IMR-90 (cell line): ENCODE data around the gene TYRO3. TPM values are rescaled to one million over a fixed set of nuclear protein-coding genes. Genes with fewer than 3 reads are reported as not detected.

ENCODE experiments used
- ATAC-seq: fragments of 200-7000 bp; cut with Tn5 transposase; 2 replicates; pipeline ENCODE4 v1.9.1; 2020; ENCODE audit warnings: low read depth, mild to moderate bottlenecking, moderate library complexity
- BruUV-seq: library from RNA; stranded (reverse); fragments of 400-500 nt; replicated peaks from 2 replicates; lab custom pipeline; 2021; lab: Mats Ljungman, UMichigan
- CTCF ChIA-PET: fragments of 300-600 bp; formaldehyde crosslinking; extraction: SDS; loops from one replicate; lab custom pipeline; 2021; ENCODE audit warnings: antibody characterized with exemption; lab: Yijun Ruan, JAX
- POLR2A ChIA-PET: fragments of 300-600 bp; sonication (Branson Sonifier 250); formaldehyde crosslinking; loops from one replicate; lab custom pipeline; 2022; ENCODE audit warnings: antibody characterized with exemption; ENCODE audit not compliant: unreplicated experiment; lab: Charles Lee
- DNase-seq: peaks from one replicate; pipeline ENCODE4 v3.0.0; 2013
- H2AFZ ChIP-seq: replicated peaks from 2 replicates; pipeline ENCODE3; 2013; ENCODE audit warnings: low read length, mild to moderate bottlenecking; ENCODE audit not compliant: poor library complexity
- H2AK5ac ChIP-seq: 2 replicates; pipeline ENCODE4 v1.6.1; 2013; ENCODE audit warnings: low read depth, low read length, inconsistent platforms
- H2AK9ac ChIP-seq: replicated peaks from 2 replicates; pipeline ENCODE3; 2013; ENCODE audit warnings: mild to moderate bottlenecking, low read depth, low read length, moderate library complexity; ENCODE audit not compliant: poor library complexity
- H2BK120ac ChIP-seq: 2 replicates; pipeline ENCODE4 v1.6.1; 2013; ENCODE audit warnings: low read depth, low read length, inconsistent platforms
- H2BK15ac ChIP-seq: 3 replicates; pipeline ENCODE4 v1.6.1; 2013; ENCODE audit warnings: low read depth, low read length, inconsistent platforms
- H2BK20ac ChIP-seq: 2 replicates; pipeline ENCODE4 v1.6.1; 2013; ENCODE audit warnings: low read depth, mild to moderate bottlenecking, inconsistent platforms, low read length, moderate library complexity
- H2BK5ac ChIP-seq: 2 replicates; pipeline ENCODE4 v1.6.1; 2013; ENCODE audit warnings: mild to moderate bottlenecking, low read depth, low read length, inconsistent platforms; ENCODE audit not compliant: poor library complexity, severe bottlenecking
- H3K14ac ChIP-seq: replicated peaks from 2 replicates; pipeline ENCODE4 v1.6.1; 2013; ENCODE audit warnings: low read depth, low read length, inconsistent platforms
- H3K18ac ChIP-seq: 2 replicates; pipeline ENCODE4 v1.6.1; 2013; ENCODE audit warnings: low read depth, low read length, control low read depth
- H3K23ac ChIP-seq: 2 replicates; pipeline ENCODE4 v1.6.1; 2013; ENCODE audit warnings: low read depth, low read length, inconsistent platforms
- H3K27ac ChIP-seq: 2 replicates; pipeline ENCODE4 v1.5.1; 2013; ENCODE audit warnings: mild to moderate bottlenecking, control low read depth, low read length; ENCODE audit not compliant: insufficient read depth
- H3K27me3 ChIP-seq: 2 replicates; pipeline ENCODE4 v1.6.1; 2013; ENCODE audit warnings: low read length; ENCODE audit not compliant: control insufficient read depth, insufficient read depth
- H3K36me3 ChIP-seq: 2 replicates; pipeline ENCODE4 v1.6.1; 2013; ENCODE audit warnings: low read length, mixed read lengths; ENCODE audit not compliant: control insufficient read depth, insufficient read depth
- H3K4ac ChIP-seq: 2 replicates; pipeline ENCODE4 v1.6.1; 2013; ENCODE audit warnings: low read depth, low read length, inconsistent platforms
- H3K4me1 ChIP-seq: 2 replicates; pipeline ENCODE4 v1.6.1; 2013; ENCODE audit warnings: low read length, mixed read lengths; ENCODE audit not compliant: control insufficient read depth, insufficient read depth
- H3K4me2 ChIP-seq: 2 replicates; pipeline ENCODE4 v1.6.1; 2013; ENCODE audit warnings: low read depth, mild to moderate bottlenecking, control low read depth, low read length, moderate library complexity
- H3K4me3 ChIP-seq: 2 replicates; pipeline ENCODE4 v1.5.1; 2013; ENCODE audit warnings: low read depth, mild to moderate bottlenecking, control low read depth, low read length, moderate library complexity; ENCODE audit not compliant: insufficient read depth
- H3K56ac ChIP-seq: 2 replicates; pipeline ENCODE4 v1.6.1; 2013; ENCODE audit warnings: low read length, inconsistent platforms; ENCODE audit not compliant: insufficient read depth; ENCODE audit errors: extremely low read depth
- H3K79me1 ChIP-seq, 2 experiments: 2 replicates each; pipeline ENCODE4 v1.6.1; 2013; ENCODE audit warnings: low read length in 2 of 2, inconsistent platforms in 1 of 2, low read depth in 1 of 2
- H3K9ac ChIP-seq: 2 replicates; pipeline ENCODE4 v1.6.1; 2013; ENCODE audit warnings: low read depth, low read length, control low read depth
- H3K9me1 ChIP-seq: 2 replicates; pipeline ENCODE4 v1.6.1; 2013; ENCODE audit warnings: low read length, inconsistent platforms; ENCODE audit not compliant: insufficient read depth
- H3K9me3 ChIP-seq: 2 replicates; pipeline ENCODE4 v1.6.1; 2013; ENCODE audit warnings: low read length; ENCODE audit not compliant: control insufficient read depth, insufficient read depth
- H4K20me1 ChIP-seq: 2 replicates; pipeline ENCODE4 v1.6.1; 2013; ENCODE audit warnings: low read length, inconsistent platforms; ENCODE audit not compliant: insufficient read depth
- H4K5ac ChIP-seq: 2 replicates; pipeline ENCODE4 v1.6.1; 2013; ENCODE audit warnings: mild to moderate bottlenecking, low read depth, low read length, control low read depth
- H4K8ac ChIP-seq, 2 experiments: 2 replicates each; pipeline ENCODE4 v1.6.1; 2013; ENCODE audit warnings: low read depth in 2 of 2, low read length in 2 of 2, control low read depth in 1 of 2, inconsistent platforms in 1 of 2
- H4K91ac ChIP-seq: 2 replicates; pipeline ENCODE4 v1.6.1; 2013; ENCODE audit warnings: low read depth, low read length, inconsistent platforms; ENCODE audit not compliant: insufficient read depth
- BHLHE40 ChIP-seq: fragments of 150-350 bp; IDR thresholded peaks from 2 replicates; pipeline ENCODE4 v1.6.1; 2016; ENCODE audit warnings: mild to moderate bottlenecking, low read depth, low read length
- CEBPB ChIP-seq: IDR thresholded peaks from 2 replicates; pipeline ENCODE4 v1.6.1; 2012; ENCODE audit warnings: low read depth, low read length, improper control_type of control experiment
- CHD1 ChIP-seq: IDR thresholded peaks from 2 replicates; pipeline ENCODE4 v1.6.1; 2012; ENCODE audit warnings: low read depth, low read length, improper control_type of control experiment
- MAZ ChIP-seq: IDR thresholded peaks from 2 replicates; pipeline ENCODE4 v1.6.1; 2012; ENCODE audit warnings: low read depth, mild to moderate bottlenecking, low read length, improper control_type of control experiment, moderate library complexity, borderline replicate concordance
- MXI1 ChIP-seq: IDR thresholded peaks from 2 replicates; pipeline ENCODE4 v1.6.1; 2012; ENCODE audit warnings: low read depth, mild to moderate bottlenecking, low read length, moderate library complexity, borderline replicate concordance
- POLR2A ChIP-seq: IDR thresholded peaks from 2 replicates; pipeline ENCODE4 v1.6.1; 2012; ENCODE audit warnings: mild to moderate bottlenecking, low read depth, low read length
- RAD21 ChIP-seq: IDR thresholded peaks from 2 replicates; pipeline ENCODE4 v1.6.1; 2012; ENCODE audit warnings: low read length, improper control_type of control experiment
- RCOR1 ChIP-seq: IDR thresholded peaks from 2 replicates; pipeline ENCODE4 v1.6.1; 2012; ENCODE audit warnings: mild to moderate bottlenecking, low read length, improper control_type of control experiment; ENCODE audit not compliant: insufficient replicate concordance
- RFX5 ChIP-seq: IDR thresholded peaks from 2 replicates; pipeline ENCODE4 v1.8.0; 2012; ENCODE audit warnings: low read depth, mild to moderate bottlenecking, low read length, moderate library complexity
- SMC3 ChIP-seq: fragments of 150-350 bp; IDR thresholded peaks from 2 replicates; pipeline ENCODE4 v1.6.1; 2016; ENCODE audit warnings: low read depth, mild to moderate bottlenecking, antibody characterized with exemption, low read length, moderate library complexity
- WGBS, 2 experiments: methylation state at CpG; one replicate each; pipeline versions ENCODE4 v1.1.5 to v1.1.7; 2013; ENCODE audit warnings: missing lambda C conversion rate in 2 of 2; ENCODE audit not compliant: insufficient read length in 1 of 2; ENCODE audit errors: extremely low coverage in 2 of 2; 5-methylcytosine and 5-hydroxymethylcytosine counted together
- dilution Hi-C: fragments of 300-500 bp; cut with HindIII; formaldehyde crosslinking; loops from one replicate; pipeline ENCODE4 v1.14.3; 2018; ENCODE audit warnings: low sequenced_read_pairs; ENCODE audit not compliant: unreplicated experiment
- in situ Hi-C: fragments of 300-500 bp; cut with MboI; formaldehyde crosslinking; loops from 3 replicates; pipeline ENCODE4 v1.14.3; 2019; ENCODE audit warnings: low sequenced_read_pairs, inconsistent platforms, mixed read lengths
- intact Hi-C: fragments of 100-400 bp; cut with micrococcal nuclease; formaldehyde crosslinking; loops from 2 replicates; pipeline ENCODE4 v1.10.0; 2022
- polyA plus RNA-seq, 3 experiments: library from polyadenylated mRNA; depleted of rRNA; stranded (reverse); fragments of >200 nt; gene quantifications; 2 replicates each; pipeline ENCODE4 v1.2.3, GENCODE V29; 2012; ENCODE audit warnings: low replicate concordance in 1 of 3
- total RNA-seq: library from RNA; depleted of rRNA; stranded (reverse); fragments of >200 nt; gene quantifications from 2 replicates; pipeline ENCODE4 v1.2.3, GENCODE V29; 2012
- TF ChIP-seq, protein P1 (sequence below): conservative IDR thresholded peaks from 2 replicates; pipeline ENCODE4 v1.5.1; 2012; ENCODE audit warnings: mild to moderate bottlenecking, low read depth, low read length, improper control_type of control experiment
- TF ChIP-seq, protein P2 (sequence below): fragments of 150-350 bp; IDR thresholded peaks from 2 replicates; pipeline ENCODE4 v1.6.1; 2016; ENCODE audit warnings: low read depth, mild to moderate bottlenecking, low read length, moderate library complexity, borderline replicate concordance
- TF ChIP-seq, protein P3 (sequence below): fragments of 150-350 bp; IDR thresholded peaks from 2 replicates; pipeline ENCODE4 v1.6.1; 2017; ENCODE audit warnings: mild to moderate bottlenecking, antibody characterized with exemption, low read length, low read depth

The TYRO3 gene
- total and polyA plus RNA-seq, 2 of the 4 experiments (the other 2 are of a cell fraction): 11.5 to 18.4 TPM

DNA sequence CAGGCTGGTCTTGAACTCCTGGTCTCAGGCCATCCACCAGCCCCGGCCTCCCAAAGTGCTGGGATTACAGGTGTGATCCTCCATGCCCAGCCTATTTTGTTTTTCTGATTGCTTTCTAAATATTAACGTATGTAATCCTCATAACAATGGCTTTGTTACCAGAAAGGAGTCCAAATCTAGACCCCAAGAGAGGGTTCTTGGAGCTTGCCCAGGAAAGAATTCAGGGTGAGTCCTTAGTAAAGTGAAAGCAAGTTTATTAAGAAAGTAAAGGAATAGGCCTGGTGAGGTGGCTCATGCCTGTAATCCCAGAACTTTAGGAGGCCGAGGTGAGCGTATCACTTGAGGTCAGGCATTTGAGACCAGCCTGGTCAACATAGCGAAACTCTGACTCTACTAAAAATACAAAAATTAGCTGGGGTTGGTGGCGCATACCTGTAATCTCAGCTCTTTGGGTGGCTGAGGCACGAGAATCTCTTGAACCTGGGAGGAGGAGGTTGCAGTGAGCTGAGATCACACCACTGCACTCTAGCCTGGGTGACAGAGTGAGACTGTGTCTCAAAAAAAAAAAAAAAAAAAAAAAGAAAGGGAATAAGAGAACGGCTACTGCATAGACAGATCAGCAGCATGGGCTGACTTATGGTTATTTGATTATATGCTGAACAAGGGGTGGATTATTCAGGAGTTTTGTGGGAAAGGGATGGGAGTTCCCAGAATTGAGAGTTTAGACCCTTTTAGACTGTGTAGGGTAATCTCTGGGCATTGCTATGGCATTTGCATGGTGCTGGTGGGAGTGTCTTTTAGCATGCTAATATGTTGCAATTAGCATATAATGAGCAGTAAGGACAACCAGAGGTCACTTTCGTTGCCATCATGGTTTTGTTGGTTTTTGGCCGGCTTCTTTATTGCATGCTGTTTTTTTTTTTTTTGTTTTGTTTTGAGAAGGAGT, 36.1 kb downstream of the TYRO3 start:
- H3K9me3 ChIP-seq: no peaks in the 10 kb centered on the region
- no peak overlapping the region; the same call in 1 of the 2 replicates for H3K14ac ChIP-seq
- no peak overlapping the region for H4K91ac ChIP-seq
- no peak overlapping the region for H3K4ac ChIP-seq
- dilution Hi-C loops (no loop called here), intact Hi-C loops (no loop called here), in situ Hi-C loops (no loop called here)
- no peak overlapping the region for H4K5ac ChIP-seq
- no peak overlapping the region for H2BK5ac ChIP-seq
- H3K9me1 ChIP-seq: no peaks in the 10 kb centered on the region
- no peaks in the 10 kb centered on the region for H4K20me1 ChIP-seq
- no peak overlapping the region for H3K27ac ChIP-seq
- H2BK120ac ChIP-seq: no peak overlapping the region
- no peak overlapping the region for H3K56ac ChIP-seq
- H2BK15ac ChIP-seq: no peak overlapping the region
- ChIA-PET CTCF (interaction anchor here (0.6 to 1.2 kb wide), 2 partner anchors 8 to 129 kb away, joined by 3 read pairs; no protein-coding TSS in a partner anchor), POLR2A (no interaction called here)
- ATAC-seq (no peak), DNase-seq (no peak)
- H3K23ac ChIP-seq: no peak overlapping the region
- no peak overlapping the region for H4K8ac ChIP-seq
- no peak overlapping the region for H3K9ac ChIP-seq
- no peak overlapping the region for H2AK9ac ChIP-seq
- no peak overlapping the region for H3K18ac ChIP-seq
- H2AFZ ChIP-seq: no peak overlapping the region
- no peak overlapping the region for H2AK5ac ChIP-seq
- WGBS, 2 experiments: no CpG with 5 or more reads among the region's 10 CpGs
- BruUV-seq: no TSS peak
- no peak overlapping the region for H3K4me3 ChIP-seq
- no peak for TF ChIP-seq SMC3
- no peak for TF ChIP-seq POLR2A
- TF ChIP-seq, protein P1, sequence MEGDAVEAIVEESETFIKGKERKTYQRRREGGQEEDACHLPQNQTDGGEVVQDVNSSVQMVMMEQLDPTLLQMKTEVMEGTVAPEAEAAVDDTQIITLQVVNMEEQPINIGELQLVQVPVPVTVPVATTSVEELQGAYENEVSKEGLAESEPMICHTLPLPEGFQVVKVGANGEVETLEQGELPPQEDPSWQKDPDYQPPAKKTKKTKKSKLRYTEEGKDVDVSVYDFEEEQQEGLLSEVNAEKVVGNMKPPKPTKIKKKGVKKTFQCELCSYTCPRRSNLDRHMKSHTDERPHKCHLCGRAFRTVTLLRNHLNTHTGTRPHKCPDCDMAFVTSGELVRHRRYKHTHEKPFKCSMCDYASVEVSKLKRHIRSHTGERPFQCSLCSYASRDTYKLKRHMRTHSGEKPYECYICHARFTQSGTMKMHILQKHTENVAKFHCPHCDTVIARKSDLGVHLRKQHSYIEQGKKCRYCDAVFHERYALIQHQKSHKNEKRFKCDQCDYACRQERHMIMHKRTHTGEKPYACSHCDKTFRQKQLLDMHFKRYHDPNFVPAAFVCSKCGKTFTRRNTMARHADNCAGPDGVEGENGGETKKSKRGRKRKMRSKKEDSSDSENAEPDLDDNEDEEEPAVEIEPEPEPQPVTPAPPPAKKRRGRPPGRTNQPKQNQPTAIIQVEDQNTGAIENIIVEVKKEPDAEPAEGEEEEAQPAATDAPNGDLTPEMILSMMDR: no peak
- TF ChIP-seq CEBPB: no peak
- TF ChIP-seq RCOR1: no peak
- no peak for TF ChIP-seq RAD21
- TF ChIP-seq BHLHE40: no peak
- no peak for TF ChIP-seq CHD1
- TF ChIP-seq, protein P2, sequence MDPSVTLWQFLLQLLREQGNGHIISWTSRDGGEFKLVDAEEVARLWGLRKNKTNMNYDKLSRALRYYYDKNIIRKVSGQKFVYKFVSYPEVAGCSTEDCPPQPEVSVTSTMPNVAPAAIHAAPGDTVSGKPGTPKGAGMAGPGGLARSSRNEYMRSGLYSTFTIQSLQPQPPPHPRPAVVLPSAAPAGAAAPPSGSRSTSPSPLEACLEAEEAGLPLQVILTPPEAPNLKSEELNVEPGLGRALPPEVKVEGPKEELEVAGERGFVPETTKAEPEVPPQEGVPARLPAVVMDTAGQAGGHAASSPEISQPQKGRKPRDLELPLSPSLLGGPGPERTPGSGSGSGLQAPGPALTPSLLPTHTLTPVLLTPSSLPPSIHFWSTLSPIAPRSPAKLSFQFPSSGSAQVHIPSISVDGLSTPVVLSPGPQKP: no peak
- TF ChIP-seq RFX5: no peak
- no peak for TF ChIP-seq MAZ
- no peak for TF ChIP-seq MXI1
- TF ChIP-seq, protein P3, sequence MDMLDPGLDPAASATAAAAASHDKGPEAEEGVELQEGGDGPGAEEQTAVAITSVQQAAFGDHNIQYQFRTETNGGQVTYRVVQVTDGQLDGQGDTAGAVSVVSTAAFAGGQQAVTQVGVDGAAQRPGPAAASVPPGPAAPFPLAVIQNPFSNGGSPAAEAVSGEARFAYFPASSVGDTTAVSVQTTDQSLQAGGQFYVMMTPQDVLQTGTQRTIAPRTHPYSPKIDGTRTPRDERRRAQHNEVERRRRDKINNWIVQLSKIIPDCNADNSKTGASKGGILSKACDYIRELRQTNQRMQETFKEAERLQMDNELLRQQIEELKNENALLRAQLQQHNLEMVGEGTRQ: no peak
- peaks cover 9% of the 10 kb centered on the region for H3K27me3 ChIP-seq
- H3K36me3 ChIP-seq: no peaks in the 10 kb centered on the region
- no peak overlapping the region for H2BK20ac ChIP-seq
- H3K4me1 ChIP-seq: no peaks in the 10 kb centered on the region
- no peaks in the 10 kb centered on the region for H3K79me1 ChIP-seq
- H3K4me2 ChIP-seq: no peak overlapping the region
